ENCODE results near the gene CEP170B.

GRCh38 chr14:104893435-104894207 is 28.6 kb downstream of the CEP170B start:
- no peak for TF ChIP-seq CTCF (IDR thresholded peaks at IDR 0.05)
- TF ChIP-seq POLR2A (IDR thresholded peaks at IDR 0.05): no peak
